NCI-H1105 (cell line): ENCODE results near the gene LRCH1.

Experiments used
- DNase-seq: peaks from one replicate; lab custom pipeline; 2025; lab: John Stamatoyannopoulos, UW

Gene LRCH1

GRCh38 chr13:46562152-46562551 is 9.2 kb downstream of the LRCH1 start:
- no peak for DNase-seq

- no peak for DNase-seq
Observed at GRCh38 chr13:46562581-46562980, 9.6 kb downstream of the LRCH1 start.

- DNase-seq: no peak
Observed at GRCh38 chr13:46565808-46566750, 13.1 kb downstream of the LRCH1 start.

GRCh38 chr13:46567671-46568070 is 14.7 kb downstream of the LRCH1 start:
- DNase-seq: no peak

- DNase-seq: no peak
Observed at GRCh38 chr13:46569456-46569855, 16.5 kb downstream of the LRCH1 start.

- no peak for DNase-seq
Observed at GRCh38 chr13:46570273-46570672, 17.3 kb downstream of the LRCH1 start.

- DNase-seq: no peak
Observed at GRCh38 chr13:46571189-46571908, 18.4 kb downstream of the LRCH1 start.

- no peak for DNase-seq
Observed at GRCh38 chr13:46571909-46572595, 19.1 kb downstream of the LRCH1 start.

GRCh38 chr13:46572752-46573431 is 19.9 kb downstream of the LRCH1 start:
- no peak for DNase-seq

GRCh38 chr13:46575301-46575771 is 22.4 kb downstream of the LRCH1 start:
- DNase-seq: no peak

GRCh38 chr13:46575818-46576221 is 22.9 kb downstream of the LRCH1 start:
- DNase-seq: no peak

GRCh38 chr13:46576762-46577161 is 23.8 kb downstream of the LRCH1 start:
- DNase-seq: no peak

GRCh38 chr13:46577696-46578589 is 25.0 kb downstream of the LRCH1 start:
- DNase-seq: no peak

GRCh38 chr13:46578590-46578975 is 25.6 kb downstream of the LRCH1 start:
- no peak for DNase-seq

GRCh38 chr13:46580362-46580839 is 27.4 kb downstream of the LRCH1 start:
- no peak for DNase-seq

- DNase-seq: no peak
Observed at GRCh38 chr13:46582190-46582589, 29.2 kb downstream of the LRCH1 start.

GRCh38 chr13:46586751-46587514 is 34.0 kb downstream of the LRCH1 start:
- DNase-seq: no peak

GRCh38 chr13:46587807-46588418 is 34.9 kb downstream of the LRCH1 start:
- DNase-seq: no peak

- no peak for DNase-seq
Observed at GRCh38 chr13:46592385-46592784, 39.4 kb downstream of the LRCH1 start.
